ENCODE results near the gene FBXO5.

Gene FBXO5

GRCh38 chr6:153027480-153027879 is 44.6 kb upstream of the FBXO5 start:
- no peak for TF ChIP-seq CTCF (IDR thresholded peaks at IDR 0.05; ENCODE audit: borderline replicate concordance, control extremely low read depth, extremely low read depth, insufficient read depth, missing control alignments)
- DNase-seq (ENCODE audit: low spot score) = no peak
- in situ Hi-C loops (cut with MboI; ENCODE audit: low sequenced_read_pairs, unreplicated experiment) = loop anchor here (10.0 kb wide), 2 partner anchors 73 to 163 kb away; no protein-coding TSS in a partner anchor

GRCh38 chr6:153024709-153025017 is 41.8 kb upstream of the FBXO5 start:
- TF ChIP-seq CTCF (IDR thresholded peaks at IDR 0.05; ENCODE audit: borderline replicate concordance, control extremely low read depth, extremely low read depth, insufficient read depth, missing control alignments) = no peak
- no peak for DNase-seq (ENCODE audit: low spot score)
- in situ Hi-C loops (cut with MboI; ENCODE audit: low sequenced_read_pairs, unreplicated experiment) = loop anchor here (10.0 kb wide), 2 partner anchors 70 to 160 kb away; no protein-coding TSS in a partner anchor

- DNase-seq (ENCODE audit: low spot score) = peak; percentile 56
- peak; percentile 75 for TF ChIP-seq CTCF (IDR thresholded peaks at IDR 0.05; ENCODE audit: borderline replicate concordance, control extremely low read depth, extremely low read depth, insufficient read depth, missing control alignments)
- in situ Hi-C loops (cut with MboI; ENCODE audit: low sequenced_read_pairs, unreplicated experiment) = loop anchor here (10.0 kb wide), 2 partner anchors 69 to 159 kb away; no protein-coding TSS in a partner anchor
These were observed 41.3 kb upstream of the FBXO5 start for GRCh38 chr6:153023977-153024708.

- no peak for TF ChIP-seq CTCF (IDR thresholded peaks at IDR 0.05; ENCODE audit: borderline replicate concordance, control extremely low read depth, extremely low read depth, insufficient read depth, missing control alignments)
- no peak for DNase-seq (ENCODE audit: low spot score)
- in situ Hi-C loops (cut with MboI; ENCODE audit: low sequenced_read_pairs, unreplicated experiment) = no loop called here
These were observed 35.5 kb upstream of the FBXO5 start for GRCh38 chr6:153018355-153018754.

- no peak for DNase-seq (ENCODE audit: low spot score)
- no peak for TF ChIP-seq CTCF (IDR thresholded peaks at IDR 0.05; ENCODE audit: borderline replicate concordance, control extremely low read depth, extremely low read depth, insufficient read depth, missing control alignments)
- in situ Hi-C loops (cut with MboI; ENCODE audit: low sequenced_read_pairs, unreplicated experiment) = no loop called here
These were observed 34.0 kb upstream of the FBXO5 start for GRCh38 chr6:153016846-153017245.

- in situ Hi-C loops (cut with MboI; ENCODE audit: low sequenced_read_pairs, unreplicated experiment) = no loop called here
- no peak for DNase-seq (ENCODE audit: low spot score)
- no peak for TF ChIP-seq CTCF (IDR thresholded peaks at IDR 0.05; ENCODE audit: borderline replicate concordance, control extremely low read depth, extremely low read depth, insufficient read depth, missing control alignments)
These were observed 32.3 kb upstream of the FBXO5 start for GRCh38 chr6:153015094-153015640.

All from GM13976 (cell line).